H9 (cell line): ENCODE measurements around the gene HYAL4. TPM values are rescaled to one million over a fixed set of nuclear protein-coding genes. Genes with fewer than 3 reads are reported as not detected.

Source experiments
- DNase-seq: peaks from one replicate; pipeline ENCODE4 v3.0.0-alpha.2; 2017
- H2AFZ ChIP-seq: one replicate; pipeline ENCODE4 v1.6.1; 2013; ENCODE audit warnings: mild to moderate bottlenecking, low read length, control low read depth, moderate library complexity
- H2AK5ac ChIP-seq: 2 replicates; pipeline ENCODE4 v1.6.1; 2013; ENCODE audit warnings: low read length, control low read depth, mixed read lengths; ENCODE audit not compliant: insufficient read length
- H2BK120ac ChIP-seq: one replicate; pipeline ENCODE4 v1.6.1; 2013; ENCODE audit warnings: low read depth, mild to moderate bottlenecking, low read length, control low read depth, inconsistent platforms; ENCODE audit not compliant: poor library complexity, severe bottlenecking
- H2BK12ac ChIP-seq: 2 replicates; pipeline ENCODE4 v1.6.1; 2013; ENCODE audit warnings: low read length, control low read depth, mixed read lengths, low read depth; ENCODE audit not compliant: insufficient read length
- H2BK15ac ChIP-seq: 2 replicates; pipeline ENCODE4 v1.6.1; 2013; ENCODE audit warnings: low read depth, low read length, control low read depth
- H2BK20ac ChIP-seq: one replicate; pipeline ENCODE4 v1.6.1; 2013; ENCODE audit warnings: low read depth, mild to moderate bottlenecking, low read length, control low read depth, inconsistent platforms; ENCODE audit not compliant: poor library complexity, severe bottlenecking
- H2BK5ac ChIP-seq: 2 replicates; pipeline ENCODE4 v1.6.1; 2013; ENCODE audit warnings: low read length, control low read depth, mixed read lengths; ENCODE audit not compliant: insufficient read length
- H3K14ac ChIP-seq: 2 replicates; pipeline ENCODE4 v1.6.1; 2013; ENCODE audit warnings: low read length, control low read depth; ENCODE audit not compliant: insufficient read depth
- H3K18ac ChIP-seq: 2 replicates; pipeline ENCODE4 v1.6.1; 2013; ENCODE audit warnings: low read depth, mild to moderate bottlenecking, mixed read lengths, low read length, control low read depth; ENCODE audit not compliant: insufficient read length
- H3K23ac ChIP-seq: 2 replicates; pipeline ENCODE4 v1.6.1; 2013; ENCODE audit warnings: low read length, control low read depth, mixed read lengths, low read depth; ENCODE audit not compliant: insufficient read length
- H3K23me2 ChIP-seq: 2 replicates; pipeline ENCODE4 v1.6.1; 2013; ENCODE audit warnings: low read depth, mild to moderate bottlenecking, mixed read lengths, low read length, control low read depth; ENCODE audit not compliant: insufficient read length, poor library complexity, severe bottlenecking
- H3K27ac ChIP-seq: 2 replicates; pipeline ENCODE4 v1.5.1; 2013; ENCODE audit warnings: low read length, control low read depth, mixed read lengths, low read depth; ENCODE audit not compliant: insufficient read length
- H3K27me3 ChIP-seq: 2 replicates; pipeline ENCODE4 v1.6.1; 2013; ENCODE audit warnings: low read length, control low read depth, inconsistent platforms; ENCODE audit not compliant: insufficient read depth
- H3K4ac ChIP-seq: 2 replicates; pipeline ENCODE4 v1.6.1; 2013; ENCODE audit warnings: low read depth, mild to moderate bottlenecking, control low read depth, inconsistent platforms, low read length, moderate library complexity
- H3K4me1 ChIP-seq: 2 replicates; pipeline ENCODE4 v1.6.1; 2013; ENCODE audit warnings: low read length, control low read depth, inconsistent platforms; ENCODE audit not compliant: insufficient read depth
- H3K4me2 ChIP-seq: 2 replicates; pipeline ENCODE4 v1.6.1; 2013; ENCODE audit warnings: low read length, control low read depth, mixed read lengths; ENCODE audit not compliant: insufficient read length, insufficient read depth
- H3K56ac ChIP-seq: 2 replicates; pipeline ENCODE4 v1.6.1; 2013; ENCODE audit warnings: low read depth, mild to moderate bottlenecking, mixed read lengths, low read length, control low read depth; ENCODE audit not compliant: insufficient read length
- H3K79me1 ChIP-seq: 2 replicates; pipeline ENCODE4 v1.6.1; 2013; ENCODE audit warnings: low read depth, mild to moderate bottlenecking, moderate library complexity, low read length, control low read depth, inconsistent platforms; ENCODE audit not compliant: insufficient read depth, poor library complexity, severe bottlenecking
- H3K79me2 ChIP-seq: 2 replicates; pipeline ENCODE4 v1.6.1; 2013; ENCODE audit warnings: low read length, control low read depth, inconsistent platforms; ENCODE audit not compliant: insufficient read depth
- H3K9ac ChIP-seq: 2 replicates; pipeline ENCODE4 v1.6.1; 2013; ENCODE audit warnings: low read length, control low read depth, mixed read lengths; ENCODE audit not compliant: insufficient read length; ENCODE audit errors: extremely low read depth
- H3K9me3 ChIP-seq: one replicate; pipeline ENCODE4 v1.6.1; 2013; ENCODE audit warnings: low read depth, low read length, inconsistent platforms; ENCODE audit not compliant: control insufficient read depth
- H3T11ph ChIP-seq: one replicate; pipeline ENCODE4 v1.6.1; 2013; ENCODE audit warnings: mild to moderate bottlenecking, low read length, control low read depth, inconsistent platforms
- H4K20me1 ChIP-seq: one replicate; pipeline ENCODE4 v1.6.1; 2013; ENCODE audit not compliant: control insufficient read depth, insufficient read length, insufficient read depth
- H4K5ac ChIP-seq: 2 replicates; pipeline ENCODE4 v1.6.1; 2013; ENCODE audit warnings: low read depth, mild to moderate bottlenecking, mixed read lengths, low read length, control low read depth; ENCODE audit not compliant: insufficient read length
- H4K8ac ChIP-seq: replicated peaks from 2 replicates; pipeline ENCODE4 v1.6.1; 2013; ENCODE audit warnings: low read length, control low read depth, mixed read lengths, low read depth; ENCODE audit not compliant: insufficient read length
- H4K91ac ChIP-seq: 2 replicates; pipeline ENCODE4 v1.6.1; 2013; ENCODE audit warnings: low read depth, mild to moderate bottlenecking, moderate library complexity, mixed read lengths, low read length, control low read depth; ENCODE audit not compliant: insufficient read length
- H3K27ac Mint-ChIP-seq, 3 experiments: 2 replicates in 2 of 3; 3 replicates in 1 of 3; pipeline ENCODE4 v1.8.0; 2020 to 2021; ENCODE audit warnings: mixed read lengths in 3 of 3, mild to moderate bottlenecking in 1 of 3, moderate library complexity in 1 of 3
- H3K27me3 Mint-ChIP-seq: 2 replicates; pipeline ENCODE4 v1.8.0; 2021; ENCODE audit warnings: low read depth, mild to moderate bottlenecking, moderate library complexity, mixed read lengths
- H3K36me3 Mint-ChIP-seq, 3 experiments: 2 replicates in 2 of 3; 3 replicates in 1 of 3; pipeline ENCODE4 v1.8.0; 2020 to 2021; ENCODE audit warnings: low read depth in 3 of 3, mixed read lengths in 3 of 3; ENCODE audit not compliant: insufficient read depth in 1 of 3
- H3K4me1 Mint-ChIP-seq, 2 experiments: 2 replicates each; pipeline ENCODE4 v1.8.0; 2020; ENCODE audit warnings: mixed read lengths in 2 of 2
- H3K4me3 Mint-ChIP-seq, 2 experiments: 2 replicates in 1 of 2; 3 replicates in 1 of 2; pipeline ENCODE4 v1.8.0; 2020 to 2021; ENCODE audit warnings: mild to moderate bottlenecking in 2 of 2, mixed read lengths in 2 of 2, moderate library complexity in 1 of 2
- H3K9me3 Mint-ChIP-seq, 2 experiments: 2 replicates in 1 of 2; 3 replicates in 1 of 2; pipeline ENCODE4 v1.8.0; 2020; ENCODE audit warnings: mild to moderate bottlenecking in 2 of 2, mixed read lengths in 2 of 2, moderate library complexity in 1 of 2
- CTCF ChIP-seq: fragments of 200-600 bp; sonication (generic); conservative IDR thresholded peaks from 3 replicates; pipeline ENCODE4 v1.8.0; 2021; ENCODE audit warnings: antibody characterized with exemption, mild to moderate bottlenecking
- WGBS: extraction: QIAGEN DNeasy Blood & Tissue Kit; methylation state at CpG from one replicate; pipeline ENCODE4 v1.1.7; 2013; ENCODE audit warnings: missing lambda C conversion rate, low lambda C conversion rate, mixed read lengths; ENCODE audit not compliant: insufficient read length; ENCODE audit errors: extremely low coverage; 5-methylcytosine and 5-hydroxymethylcytosine counted together
- total RNA-seq: library from RNA; stranded (reverse); gene quantifications from 2 replicates; pipeline ENCODE4 v1.2.1, GENCODE V29; 2021

Gene HYAL4
- total RNA-seq, 1 experiment from 2014 or later, result not detected

DNA sequence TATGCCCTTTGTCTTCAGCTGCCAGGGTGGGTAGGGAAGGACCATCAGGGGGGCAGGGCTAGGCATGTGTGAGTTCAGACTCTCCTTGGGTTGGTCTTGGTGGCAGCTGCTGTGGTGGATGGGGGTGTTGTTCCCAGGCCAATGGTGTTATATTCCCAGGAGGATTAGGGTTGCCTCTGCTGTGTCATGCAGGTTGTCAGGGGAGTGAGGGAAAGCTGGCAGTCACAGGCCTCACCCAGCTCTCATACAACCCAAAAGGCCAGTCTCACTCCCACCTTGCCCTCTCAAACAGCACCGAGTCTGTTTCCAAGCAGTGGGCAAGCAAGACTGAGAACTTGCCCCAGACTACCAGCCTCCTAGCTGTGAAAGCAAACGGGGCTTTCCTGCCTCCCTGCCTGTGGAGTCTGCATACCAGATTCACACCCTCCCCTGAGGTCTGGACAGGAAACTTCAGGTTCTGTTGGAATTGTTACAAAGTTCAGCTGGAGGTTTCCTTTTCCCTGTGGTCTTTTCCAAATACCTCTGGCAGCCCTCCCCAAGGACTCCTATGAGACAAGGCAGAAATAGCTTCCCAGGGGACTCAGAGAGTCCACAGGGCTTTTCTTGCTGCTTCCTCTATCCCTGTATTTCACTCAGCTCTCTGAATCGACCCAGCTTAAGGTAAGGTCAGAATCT is 1.4 kb downstream of the HYAL4 start:
- H2BK15ac ChIP-seq, result no peak overlapping the region
- no peak overlapping the region for H4K8ac ChIP-seq
- H2AK5ac ChIP-seq, result no peak overlapping the region
- no peak overlapping the region for H3K18ac ChIP-seq
- Mint-ChIP-seq H3K36me3 (peaks cover 0 to 2% (median 0%) of the 10 kb centered on the region in 3 experiments; a peak in 2 of 7 replicates), H3K4me1 (peaks cover 0 to 3% of the 10 kb centered on the region in 2 experiments; a peak in 1 of 4 replicates), H3K27ac (no peak overlapping the region; a peak in 2 of 7 replicates), H3K27me3 (no peaks in the 10 kb centered on the region), H3K4me3 (no peak overlapping the region), H3K9me3 (peaks cover 2% of the 10 kb centered on the region in 2 experiments; a peak in 3 of 5 replicates)
- no CpG with 5 or more reads among the region's 3 CpGs for WGBS
- no peak overlapping the region for H3K14ac ChIP-seq
- H2BK120ac ChIP-seq, result no peak overlapping the region
- H3K4ac ChIP-seq, result no peak overlapping the region
- no peak overlapping the region for H3K27ac ChIP-seq
- DNase-seq, result no peak
- no peaks in the 10 kb centered on the region for H3K9me3 ChIP-seq
- no peak overlapping the region for H3K9ac ChIP-seq
- H3K4me2 ChIP-seq, result no peak overlapping the region
- H2BK20ac ChIP-seq, result no peak overlapping the region
- no peaks in the 10 kb centered on the region for H3K27me3 ChIP-seq
- H3K23me2 ChIP-seq, result no peaks in the 10 kb centered on the region
- H2BK5ac ChIP-seq, result no peak overlapping the region
- no peak overlapping the region for H2AFZ ChIP-seq
- H3K56ac ChIP-seq, result no peak overlapping the region
- no peaks in the 10 kb centered on the region for H3K4me1 ChIP-seq
- no peaks in the 10 kb centered on the region for H4K20me1 ChIP-seq
- no peak overlapping the region for H3K23ac ChIP-seq
- H4K5ac ChIP-seq, result no peak overlapping the region
- H3K79me2 ChIP-seq, result no peaks in the 10 kb centered on the region
- no peak overlapping the region for H3T11ph ChIP-seq
- no peak overlapping the region for H4K91ac ChIP-seq
- no peaks in the 10 kb centered on the region for H3K79me1 ChIP-seq
- no peak overlapping the region for H2BK12ac ChIP-seq
- TF ChIP-seq CTCF, result no peak
